Cardiac fibroblast (primary cell): Measurements from ENCODE around the gene ANO2.

Experiments used
- DNase-seq, 2 donors: peaks; one replicate each; pipeline versions ENCODE4 v3.0.0 to v3.0.0-alpha.2; 2010; ENCODE audit warnings: low read depth in 2 of 2
- H3K4me3 ChIP-seq, 2 donors: replicated peaks in 1 of 2; 1 replicate in 1 of 2; 2 replicates in 1 of 2; pipeline ENCODE4 v1.5.1; 2011; ENCODE audit warnings: low read depth in 2 of 2, low read length in 2 of 2, mild to moderate bottlenecking in 2 of 2, moderate library complexity in 1 of 2
- TF ChIP-seq, protein P1 (sequence below): IDR thresholded peaks from one replicate; pipeline ENCODE4 v1.5.1; 2011; ENCODE audit warnings: low read depth, mild to moderate bottlenecking, low read length, inconsistent platforms

ANO2 gene

DNA sequence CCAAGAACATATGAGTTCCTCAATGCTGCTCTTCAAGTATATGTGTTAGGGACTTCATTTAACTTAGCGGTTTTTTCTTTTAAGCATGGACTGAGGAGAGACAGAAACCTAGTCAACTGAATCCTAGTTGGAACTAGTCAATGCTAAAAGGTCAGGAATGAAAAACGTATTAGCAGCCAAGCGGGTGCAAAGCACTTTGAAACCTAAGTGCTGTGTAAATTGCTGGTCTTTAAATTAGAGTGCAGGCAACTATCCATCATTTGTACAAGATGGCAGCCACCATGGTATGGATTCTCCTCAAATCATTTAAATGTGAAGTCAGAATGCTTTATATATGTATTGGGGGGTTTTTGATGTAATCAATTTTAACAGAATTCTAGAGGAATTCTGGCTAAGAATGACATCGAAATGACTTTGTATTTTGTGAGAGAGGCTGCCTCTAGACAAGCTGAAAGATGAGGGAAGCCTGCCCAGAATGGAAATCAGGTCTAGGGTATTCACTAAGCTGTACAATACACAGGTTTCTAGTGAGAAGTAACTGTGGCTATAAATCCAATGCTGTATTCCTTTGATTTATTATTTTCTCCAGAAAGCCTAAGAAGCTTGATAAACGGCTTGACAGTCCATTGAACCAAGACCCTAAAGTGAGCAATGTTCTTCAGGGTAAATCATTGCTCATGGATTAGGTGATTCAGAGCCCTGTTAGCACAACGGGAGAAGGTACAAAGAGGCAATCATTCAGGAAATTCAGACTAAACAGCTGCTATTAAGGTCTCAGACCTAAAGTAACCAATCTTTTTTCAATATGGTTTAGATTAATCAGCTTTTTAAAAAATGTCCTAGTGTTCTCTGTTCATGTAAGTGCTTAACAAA is 198.8 kb downstream of the ANO2 start:
- H3K4me3 ChIP-seq = no peak overlapping the region
- no peak for DNase-seq
- TF ChIP-seq, protein P1, sequence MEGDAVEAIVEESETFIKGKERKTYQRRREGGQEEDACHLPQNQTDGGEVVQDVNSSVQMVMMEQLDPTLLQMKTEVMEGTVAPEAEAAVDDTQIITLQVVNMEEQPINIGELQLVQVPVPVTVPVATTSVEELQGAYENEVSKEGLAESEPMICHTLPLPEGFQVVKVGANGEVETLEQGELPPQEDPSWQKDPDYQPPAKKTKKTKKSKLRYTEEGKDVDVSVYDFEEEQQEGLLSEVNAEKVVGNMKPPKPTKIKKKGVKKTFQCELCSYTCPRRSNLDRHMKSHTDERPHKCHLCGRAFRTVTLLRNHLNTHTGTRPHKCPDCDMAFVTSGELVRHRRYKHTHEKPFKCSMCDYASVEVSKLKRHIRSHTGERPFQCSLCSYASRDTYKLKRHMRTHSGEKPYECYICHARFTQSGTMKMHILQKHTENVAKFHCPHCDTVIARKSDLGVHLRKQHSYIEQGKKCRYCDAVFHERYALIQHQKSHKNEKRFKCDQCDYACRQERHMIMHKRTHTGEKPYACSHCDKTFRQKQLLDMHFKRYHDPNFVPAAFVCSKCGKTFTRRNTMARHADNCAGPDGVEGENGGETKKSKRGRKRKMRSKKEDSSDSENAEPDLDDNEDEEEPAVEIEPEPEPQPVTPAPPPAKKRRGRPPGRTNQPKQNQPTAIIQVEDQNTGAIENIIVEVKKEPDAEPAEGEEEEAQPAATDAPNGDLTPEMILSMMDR = no peak

DNA sequence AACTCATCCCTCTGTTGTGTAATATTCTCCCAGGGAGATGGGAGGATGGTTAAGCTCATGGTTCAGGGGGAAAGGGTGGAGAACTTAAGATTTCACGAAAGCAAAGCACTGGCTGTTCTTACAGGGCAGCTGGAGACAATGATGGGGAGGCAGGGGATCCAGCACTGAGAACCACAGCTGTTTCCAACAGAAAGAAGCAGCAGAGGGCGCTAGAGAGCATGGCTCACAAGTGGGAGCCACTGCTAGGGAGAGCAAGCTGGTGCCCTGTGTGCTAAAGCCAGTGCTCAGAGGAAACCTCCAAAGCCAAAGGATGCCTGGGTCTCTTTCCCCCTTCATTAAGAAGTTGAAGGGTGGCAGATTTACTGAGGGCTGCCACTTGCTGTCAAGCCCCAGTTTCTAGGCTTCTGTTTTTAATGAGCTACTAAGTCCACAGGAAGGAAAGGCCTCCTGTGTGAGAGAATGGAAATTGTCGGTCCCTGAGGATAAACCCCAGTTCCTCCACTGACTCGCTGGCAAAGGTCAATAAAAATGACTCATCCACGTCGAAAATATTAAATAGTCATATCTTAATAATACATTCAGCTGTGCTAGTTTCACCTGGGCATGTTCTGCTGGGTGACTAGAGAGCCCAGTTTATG is 199.7 kb downstream of the ANO2 start:
- peak; percentile 19 to 36 for DNase-seq
- TF ChIP-seq, protein P1 = peak; percentile 19
- no peak overlapping the region for H3K4me3 ChIP-seq

DNA sequence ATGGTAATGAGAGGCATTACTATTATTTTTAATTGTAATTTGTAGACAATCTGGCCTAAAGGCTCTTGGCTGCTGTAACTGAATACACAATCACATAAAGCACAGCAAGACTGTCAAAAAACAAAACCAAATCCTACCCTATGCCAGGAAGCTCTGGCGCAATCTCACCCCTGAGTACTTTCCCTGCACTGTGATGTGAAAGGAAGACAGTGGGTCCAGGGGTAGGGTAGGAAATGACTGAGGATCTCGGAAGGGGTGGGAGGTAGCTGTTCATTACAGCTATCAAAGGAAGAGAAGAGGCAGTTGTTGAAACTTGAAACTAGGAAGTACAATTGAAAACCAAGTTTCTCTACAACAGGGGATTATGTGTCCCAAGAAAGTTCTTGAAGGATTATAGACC is 202.8 kb downstream of the ANO2 start:
- no peak overlapping the region for H3K4me3 ChIP-seq
- no peak for DNase-seq
- TF ChIP-seq, protein P1 = no peak

DNA sequence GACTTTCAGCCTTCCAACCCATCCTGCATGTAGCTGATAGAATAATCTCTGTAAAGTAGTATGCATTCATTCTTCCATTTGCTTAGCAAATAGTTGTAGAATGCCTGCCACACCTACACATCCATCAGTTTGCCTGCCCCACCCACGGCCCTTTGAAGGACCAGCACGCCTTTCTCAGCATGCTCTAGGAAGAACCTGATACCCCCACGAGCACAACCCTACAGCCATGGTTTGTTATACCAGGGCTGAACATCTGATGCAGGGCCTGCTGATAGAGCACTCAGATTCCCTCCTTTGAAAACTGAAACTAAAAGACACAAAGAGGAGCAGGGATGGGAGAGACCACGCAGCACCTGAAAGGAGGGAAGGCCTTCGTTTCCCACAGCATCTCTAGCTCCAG is 205.1 kb downstream of the ANO2 start:
- no peak for DNase-seq
- H3K4me3 ChIP-seq = no peak overlapping the region
- TF ChIP-seq, protein P1 = no peak

DNA sequence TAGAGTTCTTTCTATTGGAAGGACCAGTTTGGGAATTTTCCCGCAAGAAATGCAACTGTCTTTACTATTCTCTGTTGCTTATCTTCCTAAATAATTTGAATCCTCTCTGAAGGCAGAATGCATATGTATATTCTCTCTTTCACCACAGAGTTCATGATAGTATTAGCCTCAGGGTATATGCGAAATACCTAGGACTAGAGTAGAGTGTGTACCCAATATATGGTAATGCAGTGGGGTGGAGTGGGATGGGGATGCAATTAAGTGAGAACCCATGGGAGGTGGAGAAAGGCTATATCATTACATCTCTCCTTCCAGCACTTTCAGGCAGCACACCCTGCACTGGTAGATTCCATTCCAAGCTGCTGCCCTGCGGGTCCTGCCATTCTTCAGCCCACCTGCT is 207.3 kb downstream of the ANO2 start:
- TF ChIP-seq, protein P1 = no peak
- DNase-seq = no peak
- H3K4me3 ChIP-seq = no peak overlapping the region

DNA sequence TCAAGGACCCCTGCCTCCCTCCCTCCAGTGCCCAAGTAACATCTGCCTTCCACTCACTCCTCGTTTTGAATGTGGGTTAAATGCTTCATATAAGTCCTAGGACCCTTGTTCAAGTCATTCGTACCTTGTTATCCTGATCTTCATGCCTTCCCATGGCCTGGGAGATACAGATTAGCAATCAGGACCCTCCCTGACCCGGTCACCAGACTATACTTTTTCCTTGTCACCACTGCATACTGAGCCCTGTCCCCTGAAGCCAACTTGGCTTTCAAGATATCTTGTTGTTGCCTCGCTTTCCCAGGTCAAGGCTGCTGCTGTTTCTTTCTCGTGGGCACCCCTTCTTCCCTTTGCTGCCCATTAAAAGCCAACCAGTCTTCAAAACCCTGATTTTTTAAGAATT is 208.5 kb downstream of the ANO2 start:
- no peak for DNase-seq
- TF ChIP-seq, protein P1 = no peak
- H3K4me3 ChIP-seq = no peak overlapping the region
